ENCODE measurements around the gene COL18A1.
"Not testable (repeated sequence)": the region's sequence is repeated elsewhere in the genome, so short reads cannot be mapped to it uniquely, and the experiment has no call there.

Gene COL18A1

DNA sequence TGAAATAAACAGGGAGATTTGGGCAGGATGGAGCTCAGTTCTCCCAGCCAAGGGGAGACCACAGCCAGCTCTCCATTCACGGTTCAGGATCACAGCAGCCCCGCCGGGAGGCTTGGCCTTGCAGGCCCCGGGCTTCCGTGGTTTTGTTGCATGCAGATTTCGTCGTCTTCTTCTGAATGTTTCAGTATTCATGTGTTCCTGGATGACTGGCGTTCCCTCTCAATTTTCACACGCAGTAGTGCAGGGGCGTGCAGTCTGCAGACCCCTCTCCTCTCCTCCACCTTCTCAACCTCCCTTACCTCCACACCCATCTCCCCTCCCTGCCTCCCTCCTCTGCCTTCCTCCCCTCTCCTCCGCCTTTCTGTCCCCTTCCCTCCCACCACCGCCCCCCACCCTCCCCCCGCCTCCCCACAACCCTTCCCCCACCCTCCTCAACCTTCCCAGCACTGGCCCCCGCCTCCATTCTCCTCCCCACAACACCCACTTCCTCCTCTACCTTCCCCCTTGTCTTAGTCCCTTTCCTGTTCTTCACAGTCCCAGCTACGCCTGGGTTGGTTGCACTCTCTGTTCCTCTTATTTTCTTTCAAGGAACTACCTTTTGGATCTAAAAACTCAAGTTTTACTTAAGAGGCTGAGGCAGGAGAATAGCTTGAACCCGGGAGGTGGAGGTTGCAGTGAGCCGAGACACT lies 145.7 kb downstream of the COL18A1 start:
- peak; percentile 73 to 86 (median 74) for DNase-seq

DNA sequence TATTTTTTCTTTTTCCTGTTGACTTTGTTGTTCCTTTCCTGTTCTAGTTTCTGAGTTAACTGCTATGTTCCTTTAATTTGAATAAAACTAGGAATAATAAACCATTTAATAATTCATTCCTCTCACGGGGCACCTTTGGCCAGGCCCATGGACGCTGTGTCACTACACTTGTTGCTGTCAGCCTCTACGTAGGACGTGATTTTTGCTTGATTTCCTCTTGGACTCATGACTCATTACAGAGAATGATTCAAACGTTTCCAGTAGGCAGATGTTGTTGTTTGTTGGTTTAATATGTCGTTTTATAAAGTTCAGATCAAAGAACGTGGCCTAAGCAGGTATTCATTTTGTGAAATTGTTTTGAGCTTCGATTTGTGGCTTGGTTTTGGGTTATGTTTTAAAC lies 146.4 kb downstream of the COL18A1 start:
- DNase-seq, result peak; percentile 85 to 94 (median 93)

DNA sequence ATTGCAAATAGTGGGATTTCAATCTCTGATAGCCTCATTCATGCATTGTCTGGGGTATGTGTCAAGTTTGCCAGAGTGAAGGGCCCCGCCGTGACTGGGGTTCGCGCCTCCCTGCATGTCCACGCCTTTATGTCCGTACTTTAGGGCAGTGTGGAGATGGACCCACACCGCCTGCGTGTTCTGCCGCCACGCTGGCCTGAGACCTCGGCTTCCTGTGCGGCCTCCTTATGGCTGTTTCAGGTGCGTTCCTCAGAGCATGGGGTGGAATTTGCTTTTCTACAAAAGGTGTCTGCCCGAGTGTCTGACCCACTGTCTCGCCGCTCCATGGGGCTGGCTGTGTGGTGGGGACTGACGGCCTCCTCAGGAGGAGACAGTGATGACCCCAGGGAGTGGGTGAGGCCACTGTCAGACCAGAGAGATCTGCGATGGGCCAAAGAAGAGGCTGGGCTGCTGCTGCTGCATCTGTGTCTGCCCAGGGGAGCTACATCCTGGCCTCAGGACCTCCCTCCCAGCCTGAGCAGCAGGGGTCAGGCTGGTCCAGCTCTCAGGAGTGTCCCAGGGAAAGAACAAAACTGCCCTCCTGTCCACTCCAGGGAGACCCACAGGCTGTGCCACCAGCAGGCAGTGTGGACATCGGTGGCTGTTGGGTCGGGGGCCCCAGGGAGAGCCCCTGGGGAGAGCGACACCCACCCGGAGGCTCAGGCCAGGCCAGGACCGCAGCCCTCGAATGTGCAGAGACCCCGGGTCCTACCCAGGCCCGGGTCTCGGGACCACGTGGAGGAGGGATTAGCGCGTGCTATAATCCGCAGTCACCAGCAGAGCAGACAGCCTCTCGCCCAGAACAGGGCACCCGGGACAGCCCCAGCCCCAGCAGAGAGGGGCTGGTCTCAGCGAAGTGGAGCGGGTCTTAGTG lies 147.1 kb downstream of the COL18A1 start:
- no peak for DNase-seq

DNA sequence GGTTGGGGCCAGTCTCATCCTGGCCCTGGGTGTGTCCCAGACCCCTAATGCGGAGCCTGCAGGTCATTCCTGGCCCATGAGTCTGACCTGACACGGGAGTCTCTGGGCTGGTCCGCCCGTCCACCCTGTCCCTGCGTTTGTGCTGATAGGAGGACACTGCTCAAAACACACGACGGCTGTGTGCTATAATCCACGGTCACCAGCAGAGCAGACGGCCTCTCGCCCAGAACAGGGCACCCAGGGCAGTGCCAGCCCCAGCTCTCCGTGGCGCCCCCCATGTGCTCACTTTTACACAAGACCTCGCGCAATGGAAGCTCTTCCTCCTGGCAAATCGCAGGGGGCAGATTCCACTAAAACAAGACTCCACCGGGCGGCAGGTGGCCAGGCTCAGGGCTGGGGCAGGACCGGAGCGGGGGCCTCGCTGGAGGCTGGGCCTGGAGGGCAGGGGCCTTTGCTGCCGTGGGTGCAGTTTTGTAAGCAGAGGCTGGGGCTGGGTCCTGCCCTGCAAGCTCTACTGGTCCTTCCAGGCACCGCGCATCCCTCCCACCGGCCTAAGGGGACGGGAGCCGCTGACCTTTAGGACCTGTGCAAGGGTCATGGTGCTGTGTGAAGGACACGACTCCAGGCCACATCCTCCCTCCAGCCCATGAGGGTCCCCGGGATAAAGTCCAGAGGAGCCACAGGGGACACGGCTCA lies 147.9 kb downstream of the COL18A1 start:
- DNase-seq, result no peak

DNA sequence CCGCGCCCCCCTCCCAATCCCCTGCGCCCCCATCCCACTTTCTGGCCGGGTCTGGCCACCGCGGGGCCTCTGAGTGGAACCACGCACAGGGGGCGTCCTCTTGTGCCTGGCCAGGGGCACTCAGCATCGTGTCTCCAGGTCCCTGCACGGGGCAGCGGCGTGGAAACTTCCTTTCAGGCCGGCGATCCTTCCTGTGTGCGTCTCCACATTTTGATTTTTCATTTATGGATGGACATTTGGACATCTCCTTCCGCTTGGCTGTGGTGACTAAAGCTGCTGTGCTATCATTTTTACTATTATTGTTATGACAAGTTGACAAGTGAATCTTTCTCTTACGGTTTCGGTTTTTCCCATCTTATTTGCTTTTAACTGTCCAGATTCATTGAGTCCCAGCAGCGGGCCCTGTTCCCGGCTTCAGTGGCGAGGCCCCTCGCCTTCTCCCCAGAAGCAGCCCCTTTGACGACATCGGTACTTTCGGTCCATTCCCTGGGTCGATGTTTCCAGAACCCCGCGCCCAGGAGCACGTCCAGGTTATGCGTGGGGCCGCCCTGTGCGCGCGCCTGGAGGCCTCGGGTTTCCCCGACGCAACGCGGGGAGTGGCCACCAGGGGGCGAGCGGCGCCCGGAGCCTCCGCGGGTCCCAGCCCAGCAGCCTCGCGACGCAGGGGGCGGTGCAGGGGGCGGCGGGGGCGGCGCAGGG lies 149.7 kb downstream of the COL18A1 start:
- DNase-seq, result peak; percentile 81 to 89 (median 84)

DNA sequence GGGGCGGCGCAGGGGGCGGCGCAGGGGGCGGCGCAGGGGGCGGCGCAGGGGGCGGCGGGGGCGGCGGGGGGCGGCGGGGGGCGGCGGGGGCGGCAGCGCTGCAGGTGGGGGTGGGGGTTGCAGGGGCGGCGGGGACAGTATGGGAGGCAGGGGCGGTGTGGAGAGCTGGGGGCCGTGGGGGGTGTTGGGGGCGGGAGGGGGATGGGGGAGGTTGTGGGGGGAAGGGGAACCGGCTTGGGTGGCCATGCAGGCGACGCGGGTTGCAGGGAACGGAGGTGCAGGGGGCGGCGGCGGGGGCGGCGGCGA lies 150.2 kb downstream of the COL18A1 start:
- no peak for DNase-seq

DNA sequence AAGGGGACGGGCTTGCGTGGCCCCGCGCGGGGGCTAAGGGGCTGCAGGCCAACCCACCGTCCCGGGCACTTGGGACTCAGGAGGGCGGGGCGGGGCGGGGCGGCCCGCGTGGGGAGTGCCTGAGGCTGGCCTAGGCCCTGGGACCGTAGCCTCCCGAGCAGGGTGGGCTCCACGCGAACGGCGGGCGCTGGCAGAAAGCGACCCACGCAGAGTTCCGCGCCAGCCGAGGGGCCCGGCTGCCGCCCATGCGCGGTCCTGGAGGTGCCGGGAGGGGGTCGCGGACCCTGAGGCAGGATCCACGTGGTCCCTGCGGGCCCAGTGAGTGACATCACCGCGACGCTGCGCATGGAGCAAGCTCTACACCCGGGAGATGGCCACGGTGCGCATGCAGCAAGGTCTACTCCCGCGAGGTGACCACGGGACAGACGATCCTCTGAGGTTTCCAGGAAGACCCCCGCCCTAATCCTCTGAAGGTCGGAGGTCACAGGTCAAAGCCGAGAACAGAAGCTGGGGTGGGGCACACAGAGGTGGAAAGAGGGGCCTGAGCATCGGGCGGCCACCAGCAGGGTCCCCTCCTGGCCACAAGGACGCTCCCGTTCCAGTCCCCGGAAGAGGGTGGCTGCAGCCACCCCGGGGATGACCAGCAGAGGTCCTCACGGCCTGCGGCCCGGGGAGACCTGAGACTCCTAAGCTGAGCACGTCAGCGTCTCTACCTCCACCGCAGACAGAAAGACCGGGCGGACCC lies 150.8 kb downstream of the COL18A1 start:
- DNase-seq, result peak; percentile 65 to 86 (median 83)

DNA sequence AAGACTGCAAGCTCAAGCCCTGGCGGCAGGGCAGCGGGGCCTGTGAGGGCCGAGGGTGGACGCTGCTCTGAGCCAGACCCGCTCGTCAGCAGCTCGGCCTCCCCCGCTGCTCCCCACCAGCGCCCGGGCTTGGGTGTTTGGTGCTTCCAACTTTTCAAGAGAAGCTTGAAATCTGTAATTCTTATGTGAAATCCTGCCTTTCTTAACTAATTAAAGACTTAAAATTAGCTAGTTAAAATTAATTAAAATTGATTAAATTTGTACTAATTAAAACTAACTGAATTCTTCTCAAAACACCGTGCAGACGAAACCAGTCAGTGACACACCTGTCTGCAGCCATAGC lies 151.3 kb downstream of the COL18A1 start:
- no peak for DNase-seq

DNA sequence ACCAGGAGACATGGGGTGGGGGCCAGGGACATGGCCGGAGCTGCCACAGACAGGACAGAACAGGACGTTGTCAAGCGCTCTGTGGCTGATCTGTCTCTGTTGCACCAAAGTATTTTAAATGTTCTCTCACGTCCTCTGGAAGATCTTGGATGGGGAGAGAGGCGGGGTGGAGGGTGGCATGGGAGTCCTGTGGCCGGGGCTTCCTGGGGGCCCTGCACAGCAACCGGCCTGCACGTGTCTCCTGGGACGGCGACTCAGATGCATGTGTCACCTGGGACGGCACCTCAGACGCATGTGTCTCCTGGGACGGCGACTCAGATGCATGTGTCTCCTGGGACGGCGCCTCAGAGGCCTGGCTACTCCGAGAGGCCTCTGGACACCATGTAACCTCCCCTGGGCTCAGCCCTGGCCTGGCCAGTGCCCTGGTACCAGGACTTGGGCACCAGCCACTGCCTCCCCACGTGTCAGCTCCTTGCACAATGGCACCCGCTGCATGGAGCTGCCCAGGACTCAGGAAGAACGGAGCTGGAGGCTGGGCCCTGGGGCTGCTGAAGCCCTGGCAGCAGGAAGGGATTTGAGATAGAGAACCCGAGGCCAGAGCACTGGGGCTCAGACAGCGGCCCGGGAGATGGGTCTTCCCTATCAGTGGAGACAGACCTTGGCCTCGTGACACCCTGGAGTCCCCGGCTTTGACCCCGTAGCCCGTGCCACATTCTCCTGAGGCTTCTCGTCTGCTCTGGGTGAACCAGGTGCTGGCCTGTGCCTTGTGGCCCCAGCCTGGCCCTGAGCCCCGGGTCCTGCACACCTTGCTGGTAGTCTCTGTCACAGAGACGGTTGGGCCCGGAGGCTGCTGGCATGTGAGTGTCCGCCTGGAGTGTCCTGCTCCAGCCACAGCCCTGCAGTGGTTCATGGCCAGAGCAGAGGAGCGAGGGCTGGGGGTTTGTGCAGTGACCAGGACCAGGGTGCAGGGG lies 152.0 kb downstream of the COL18A1 start:
- no peak for DNase-seq

DNA sequence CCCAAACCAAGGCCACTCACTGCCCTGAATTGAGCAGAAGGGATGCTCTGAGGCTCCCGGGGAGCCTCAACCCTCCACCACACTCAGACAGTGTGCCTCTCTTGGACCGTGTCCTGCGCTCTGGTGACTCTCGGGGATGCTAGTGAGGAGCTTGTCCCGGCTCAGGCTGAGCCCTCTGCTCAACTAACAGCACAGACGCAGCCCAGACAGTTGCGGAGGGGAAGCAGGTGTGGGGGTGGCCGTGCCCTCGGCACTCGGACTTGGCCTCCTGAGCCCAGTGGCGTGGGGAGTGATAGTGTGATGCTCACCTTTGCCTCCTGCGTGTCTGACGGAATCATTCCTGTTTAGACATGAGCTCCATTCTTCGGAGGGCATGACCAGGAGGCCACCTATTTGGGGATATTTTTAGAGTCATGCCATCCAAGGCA lies 152.7 kb downstream of the COL18A1 start:
- DNase-seq, result no peak

DNA sequence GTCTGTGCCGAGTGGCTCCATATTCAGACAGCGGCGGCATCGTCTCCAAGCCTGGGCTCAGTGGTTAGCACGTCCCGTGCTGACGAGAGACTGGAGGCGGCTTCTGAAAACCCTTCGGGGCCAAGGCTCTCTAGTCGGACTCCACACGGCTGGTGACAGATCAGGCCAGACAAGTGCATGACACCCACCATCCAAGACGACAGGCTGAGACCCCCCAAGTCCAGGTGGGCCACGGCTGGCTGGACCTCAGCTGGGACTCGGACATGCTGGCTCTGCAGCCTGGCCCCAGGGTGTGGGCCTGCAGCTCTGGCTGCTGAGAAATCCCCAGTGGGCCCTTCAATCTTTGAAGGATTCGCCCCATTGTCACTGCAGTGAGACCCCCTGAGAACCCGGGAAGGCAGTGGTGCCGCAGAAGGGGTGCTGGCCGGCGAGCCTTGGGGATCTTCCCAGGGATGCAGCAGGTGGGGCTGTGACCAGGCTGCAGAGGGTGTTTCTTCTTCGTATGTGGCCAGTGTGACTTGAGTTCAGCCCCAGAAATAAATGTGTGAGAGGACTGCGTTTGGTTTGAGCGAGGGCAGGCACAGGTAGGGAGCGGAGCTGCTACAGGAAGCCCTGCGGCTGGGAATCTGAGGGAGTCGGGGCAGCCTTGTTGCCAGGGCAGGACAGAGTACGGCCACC lies 153.2 kb downstream of the COL18A1 start:
- DNase-seq, result no peak

DNA sequence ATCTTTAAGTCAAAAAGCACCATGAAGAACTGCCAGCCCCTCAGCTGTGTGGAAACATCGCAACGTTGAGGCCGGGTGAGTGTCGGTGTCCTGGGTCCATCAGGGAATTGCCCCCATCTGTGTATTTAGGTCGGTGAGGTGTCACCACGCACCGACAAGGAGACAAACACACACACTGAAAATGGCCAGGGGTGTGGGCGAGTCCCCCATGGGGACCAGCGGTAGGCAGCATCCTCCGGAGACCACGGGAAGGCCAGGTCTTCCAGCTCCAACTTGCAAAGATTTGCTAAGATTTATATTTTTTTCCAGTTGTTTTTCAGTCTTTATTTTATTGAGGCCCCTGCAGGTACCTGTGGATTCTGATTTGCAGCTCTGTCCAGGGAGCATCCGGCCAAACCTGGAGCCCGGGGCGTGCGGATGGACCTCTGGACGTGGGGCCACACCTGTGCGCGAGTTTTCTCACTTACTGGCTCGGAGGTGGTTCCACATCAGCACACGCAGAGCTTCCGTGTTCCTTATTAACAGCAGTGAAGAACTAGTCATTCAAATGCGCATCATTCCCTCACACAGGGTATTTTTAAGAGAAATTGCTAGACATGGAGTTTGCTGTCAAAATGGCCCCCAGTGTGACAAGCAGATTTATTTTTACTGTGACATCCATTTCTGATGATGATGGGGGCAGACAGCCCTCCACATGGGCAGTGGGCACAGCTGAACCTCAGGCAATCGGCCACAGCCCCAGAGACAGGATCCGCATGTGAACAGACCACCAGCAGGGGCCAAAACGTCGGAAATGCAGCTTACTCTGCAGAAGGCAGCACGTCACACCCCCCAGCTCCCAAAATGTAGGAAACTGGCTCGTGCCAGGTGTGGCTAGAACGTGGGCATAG lies 154.5 kb downstream of the COL18A1 start:
- no peak for DNase-seq

DNA sequence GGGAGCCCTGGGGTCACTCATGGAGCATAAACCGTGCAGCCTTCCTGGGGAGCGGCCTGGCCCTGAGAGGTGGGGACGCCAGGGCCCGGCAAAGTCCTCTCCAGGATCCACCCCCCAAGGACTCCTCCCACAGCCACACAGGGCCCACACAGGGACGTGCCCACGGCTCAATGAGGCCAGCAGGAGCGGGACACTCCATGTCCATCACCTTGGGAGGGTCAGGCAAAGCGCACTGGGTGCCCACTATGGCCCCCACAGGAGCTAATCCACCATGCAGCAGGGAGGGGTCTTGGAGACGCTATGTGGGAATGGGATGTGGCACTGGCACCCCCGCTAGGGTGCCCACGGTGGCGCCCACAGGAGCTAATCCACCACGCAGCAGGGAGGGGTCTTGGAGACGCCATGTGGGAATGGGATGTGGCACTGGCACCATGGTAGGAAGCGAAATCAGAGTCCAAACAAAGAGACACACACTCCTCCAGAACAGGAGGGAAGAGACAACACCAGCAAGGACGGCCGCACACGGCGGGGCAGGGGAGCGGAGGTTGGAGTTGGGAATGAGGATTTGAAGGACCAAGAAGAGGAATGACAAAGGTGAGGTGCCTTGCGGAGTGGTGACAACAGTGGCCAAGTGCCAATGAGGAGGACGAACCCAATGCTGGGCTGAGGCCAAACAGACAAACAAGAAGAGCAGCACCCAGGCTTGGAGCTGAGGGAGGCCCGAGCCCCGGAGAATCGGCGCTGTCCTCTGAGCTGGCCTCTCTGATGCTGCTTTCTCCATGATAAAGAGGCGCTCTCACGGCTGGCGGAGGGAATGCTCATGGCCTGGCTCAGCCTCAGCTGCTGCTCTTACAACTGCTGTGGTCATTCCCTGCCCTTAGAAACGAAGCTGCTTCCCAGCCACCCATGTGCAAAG lies 155.4 kb downstream of the COL18A1 start:
- no peak for DNase-seq

DNA sequence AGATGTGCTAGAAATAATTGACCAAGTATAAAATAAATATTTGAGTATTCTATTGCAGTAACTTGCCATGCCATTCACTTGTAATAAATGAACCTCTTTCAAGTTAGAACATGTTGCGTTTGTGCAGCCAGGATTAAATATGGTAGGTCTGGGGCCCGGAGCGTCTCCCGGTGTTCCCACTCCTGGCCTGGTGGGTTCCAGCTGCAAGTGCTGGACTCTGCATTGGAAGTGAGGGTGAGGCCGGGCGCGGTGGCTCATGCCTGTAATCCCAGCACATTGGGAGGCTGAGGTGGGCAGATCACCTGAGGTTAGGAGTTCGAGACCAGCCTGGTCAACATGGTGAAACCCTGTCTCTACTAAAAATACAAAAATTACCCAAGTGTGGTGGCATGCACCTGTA lies 156.3 kb downstream of the COL18A1 start:
- DNase-seq, result not testable (repeated sequence)

DNA sequence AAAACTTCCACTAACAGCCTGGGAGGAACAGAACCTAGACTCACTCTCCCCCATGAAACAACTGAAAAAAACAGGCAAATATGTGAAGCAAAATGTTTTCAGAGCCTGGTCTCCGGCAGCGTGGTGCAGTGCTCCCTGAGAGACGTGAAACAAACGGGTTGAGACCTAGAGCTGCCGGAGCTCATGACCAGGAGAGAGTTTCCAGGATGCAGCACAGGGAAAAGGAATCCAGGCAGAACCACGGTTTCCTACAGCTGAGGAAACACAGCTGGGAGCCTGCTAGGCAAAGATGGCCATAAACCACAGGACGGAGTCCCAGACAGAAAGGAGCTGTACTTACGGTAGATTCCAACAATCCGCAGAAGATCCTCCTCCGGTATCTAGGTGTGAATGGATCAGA lies 157.4 kb downstream of the COL18A1 start:
- no peak for DNase-seq

DNA sequence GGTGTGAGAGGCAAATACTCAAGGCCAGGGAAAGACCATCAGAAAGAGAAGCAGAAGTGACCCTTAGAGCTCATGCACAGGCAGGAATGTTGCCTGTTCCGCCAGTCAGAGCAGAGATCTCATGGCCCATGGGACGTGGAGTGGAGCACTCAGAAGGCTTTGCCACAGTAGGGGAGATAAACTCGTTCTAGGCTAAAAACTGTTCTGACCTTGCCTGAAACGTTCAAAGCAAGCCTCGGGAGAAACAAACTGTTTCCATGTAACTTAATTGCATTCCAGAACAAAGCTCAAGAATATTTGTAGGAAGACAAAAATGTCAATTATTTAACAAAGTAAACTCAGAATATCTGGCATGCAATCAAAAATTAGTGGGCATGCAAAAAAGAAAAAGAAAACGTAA lies 158.0 kb downstream of the COL18A1 start:
- no peak for DNase-seq

Data from suppressor macrophage treated with lipopolysaccharide for 1 hour (primary cell).